Bronchial epithelial cell (primary cell): ENCODE data around the gene NANS. TPM values are rescaled to one million over a fixed set of nuclear protein-coding genes. Genes with fewer than 3 reads are reported as not detected.

Experiments used
- DNase-seq: peaks from one replicate; pipeline ENCODE4 v3.0.0-alpha.2; 2010; ENCODE audit warnings: low read depth
- FAIRE-seq: peaks from 2 replicates; lab custom pipeline; 2011; peaks lifted over from hg19 to GRCh38; lab: Jason Lieb, UNC
- H3K27me3 ChIP-seq: 2 replicates; pipeline ENCODE4 v1.5.1; 2011; ENCODE audit warnings: low read length; ENCODE audit not compliant: control insufficient read depth, insufficient read depth
- H3K36me3 ChIP-seq: 2 replicates; pipeline ENCODE4 v1.5.1; 2011; ENCODE audit warnings: low read length; ENCODE audit not compliant: control insufficient read depth, insufficient read depth
- H3K4me3 ChIP-seq: 2 replicates; pipeline ENCODE4 v1.5.1; 2011; ENCODE audit warnings: mild to moderate bottlenecking, low read depth, low read length, control low read depth
- CTCF ChIP-seq: IDR thresholded peaks from 2 replicates; pipeline ENCODE4 v1.5.1; 2011; ENCODE audit warnings: mild to moderate bottlenecking, moderate library complexity, low read length, control low read depth, inconsistent platforms; ENCODE audit not compliant: insufficient read depth, severe bottlenecking
- total RNA-seq: library from RNA; depleted of rRNA; stranded (reverse); fragments of >200 nt; gene quantifications from 2 replicates; pipeline ENCODE4 v1.2.1, GENCODE V29; 2014

Gene NANS
- total RNA-seq, 1 donor from 2014 or later = 118 TPM

DNA sequence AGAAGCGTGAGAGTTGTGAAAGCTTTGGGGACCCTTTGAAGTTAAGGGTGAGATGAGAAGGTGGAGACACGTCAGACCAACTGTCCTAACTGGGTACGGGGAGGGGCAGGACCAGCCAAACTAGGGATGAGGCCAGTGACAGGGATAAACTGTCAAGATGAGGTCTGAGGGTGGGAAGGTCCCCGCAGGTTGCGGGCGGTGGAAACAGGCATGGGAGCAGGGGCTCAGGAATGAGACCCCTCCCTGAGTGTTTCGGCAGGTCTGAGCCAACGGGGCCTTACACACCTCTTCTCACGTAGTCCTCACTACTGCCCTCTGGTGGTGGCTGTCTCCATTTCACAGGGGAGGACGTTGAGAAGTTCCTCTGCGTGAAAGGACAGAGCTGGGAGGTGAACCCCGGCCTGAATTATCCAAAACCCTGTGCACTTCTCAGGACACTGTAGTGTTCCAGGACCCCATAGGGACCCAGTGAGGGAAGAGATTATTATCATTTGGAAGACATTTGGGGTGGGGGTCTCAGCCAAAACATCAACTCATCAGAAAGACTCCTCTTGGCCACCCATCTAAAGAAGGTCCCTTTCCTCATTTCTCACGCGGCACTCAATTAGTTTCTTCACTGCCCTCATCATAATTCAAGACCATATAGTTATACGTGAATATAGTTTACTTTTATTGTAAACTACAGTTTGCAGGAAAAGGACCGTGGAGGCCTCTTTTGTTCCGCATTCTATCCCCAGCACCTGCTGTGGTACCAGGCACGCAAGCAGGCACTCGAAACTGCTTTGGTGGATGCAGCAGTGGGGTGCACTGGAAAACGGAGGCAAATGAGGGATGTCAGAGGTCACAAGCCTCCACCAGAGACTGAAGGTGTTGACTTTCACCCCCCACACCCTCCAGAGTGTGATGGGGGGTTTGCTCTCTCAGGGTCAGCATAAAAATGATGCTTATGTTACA is 21.7 kb upstream of the NANS start:
- TF ChIP-seq CTCF = peak; percentile 80
- DNase-seq = peak; percentile 69
- FAIRE-seq = no peak
- Histone ChIP-seq H3K4me3 (no peak overlapping the region), H3K27me3 (no peaks in the 10 kb centered on the region), H3K36me3 (no peaks in the 10 kb centered on the region)

DNA sequence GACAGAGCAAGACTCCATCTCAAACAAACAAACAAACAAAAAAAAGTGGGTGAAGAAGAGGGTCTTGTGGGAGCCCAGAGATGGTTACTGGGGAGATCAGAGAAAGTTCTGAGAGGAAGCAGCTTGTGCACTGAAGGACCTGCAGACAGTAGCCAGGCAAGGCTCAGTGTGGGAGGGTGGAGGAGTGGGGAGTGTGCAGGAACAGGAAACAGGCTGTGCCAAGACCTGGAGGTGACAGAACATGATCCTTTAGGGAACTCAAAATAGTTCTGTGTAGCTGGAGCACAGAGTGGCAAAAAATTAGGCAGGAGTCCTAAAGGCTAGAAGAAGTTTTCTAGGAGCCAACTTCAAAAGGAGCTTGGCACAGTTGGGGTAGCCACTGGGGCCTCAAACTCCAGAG is 19.2 kb upstream of the NANS start:
- FAIRE-seq = no peak

GRCh38 chr9:98038958-98039357 is 17.6 kb upstream of the NANS start:
- Histone ChIP-seq H3K36me3 (no peaks in the 10 kb centered on the region), H3K27me3 (no peaks in the 10 kb centered on the region), H3K4me3 (no peak overlapping the region)
- DNase-seq = no peak
- no peak for TF ChIP-seq CTCF
- FAIRE-seq = no peak

More for the DNA sequence above, 19.2 kb upstream of the NANS start:
- no peaks in the 10 kb centered on the region for H3K36me3 ChIP-seq
- DNase-seq = peak; percentile 14
- TF ChIP-seq CTCF = no peak
- H3K27me3 ChIP-seq = no peaks in the 10 kb centered on the region
- no peak overlapping the region for H3K4me3 ChIP-seq

- Histone ChIP-seq H3K27me3 (no peaks in the 10 kb centered on the region), H3K4me3 (no peak overlapping the region), H3K36me3 (no peaks in the 10 kb centered on the region)
- DNase-seq (no peak), FAIRE-seq (no peak)
- no peak for TF ChIP-seq CTCF
Measured at GRCh38 chr9:98039607-98040017, 16.9 kb upstream of the NANS start.

GRCh38 chr9:98040212-98040611 is 16.3 kb upstream of the NANS start:
- no peak for TF ChIP-seq CTCF
- Histone ChIP-seq H3K36me3 (no peaks in the 10 kb centered on the region), H3K27me3 (no peaks in the 10 kb centered on the region), H3K4me3 (no peak overlapping the region)
- DNase-seq (no peak), FAIRE-seq (no peak)
